HG02973 (cell line): ENCODE data around the gene KRIT1.
"Not testable (repeated sequence)": the region's sequence is repeated elsewhere in the genome, so short reads cannot be mapped to it uniquely, and the experiment has no call there.

Experiments used
- ATAC-seq: cut with Tn5 transposase; IDR thresholded peaks from one replicate; pipeline ENCODE4 v1.9.1; 2021; ENCODE audit warnings: moderate library complexity; ENCODE audit not compliant: unreplicated experiment

KRIT1 gene

GRCh38 chr7:92250603-92251002 lies 4.9 kb upstream of the KRIT1 start:
- ATAC-seq = no peak

GRCh38 chr7:92246360-92247101 lies 817 bp upstream of the KRIT1 start:
- ATAC-seq = peak; percentile 27

GRCh38 chr7:92244808-92245486 lies 767 bp downstream of the KRIT1 start:
- ATAC-seq = no peak

- ATAC-seq = no peak
Measured at GRCh38 chr7:92242972-92243371, 2.7 kb downstream of the KRIT1 start.

GRCh38 chr7:92230547-92230946 lies 15.2 kb downstream of the KRIT1 start:
- no peak for ATAC-seq

GRCh38 chr7:92228742-92229141 lies 17.0 kb downstream of the KRIT1 start:
- ATAC-seq = no peak

GRCh38 chr7:92228100-92228499 lies 17.6 kb downstream of the KRIT1 start:
- no peak for ATAC-seq

GRCh38 chr7:92226981-92227380 lies 18.7 kb downstream of the KRIT1 start:
- no peak for ATAC-seq

- ATAC-seq = no peak
Measured at GRCh38 chr7:92221766-92222165, 23.9 kb downstream of the KRIT1 start.

- no peak for ATAC-seq
Measured at GRCh38 chr7:92206672-92207071, 39.0 kb downstream of the KRIT1 start.

GRCh38 chr7:92205987-92206386 lies 39.7 kb downstream of the KRIT1 start:
- ATAC-seq = no peak

GRCh38 chr7:92200791-92201190 lies 44.9 kb downstream of the KRIT1 start:
- no peak for ATAC-seq

- no peak for ATAC-seq
Measured at GRCh38 chr7:92192326-92192725, 53.4 kb downstream of the KRIT1 start.

- ATAC-seq = not testable (repeated sequence)
Measured at GRCh38 chr7:92189246-92189645, 56.5 kb downstream of the KRIT1 start.

- ATAC-seq = not testable (repeated sequence)
Measured at GRCh38 chr7:92184294-92184693, 61.4 kb downstream of the KRIT1 start.

GRCh38 chr7:92178928-92179924 lies 66.5 kb downstream of the KRIT1 start, which contains the start of gene LRRD1:
LRRD1 (minus strand) TSS chr7:92179142; CDS start chr7:92165202, 13,940 bp downstream.
- peak; percentile 98 for ATAC-seq

GRCh38 chr7:92177362-92177761 lies 68.4 kb downstream of the KRIT1 start:
- ATAC-seq = no peak

GRCh38 chr7:92169529-92169928 lies 76.2 kb downstream of the KRIT1 start:
- not testable (repeated sequence) for ATAC-seq

GRCh38 chr7:92161271-92161670 lies 84.4 kb downstream of the KRIT1 start:
- ATAC-seq = no peak

- ATAC-seq = peak; percentile 93
Measured at GRCh38 chr7:92158660-92159575, 86.8 kb downstream of the KRIT1 start.
